Activated CD8-positive, alpha-beta memory T cell treated with anti-CD3 and anti-CD28 coated beads, Interleukin-2, amount 50 U/mL, for 24 hours (primary cell): ENCODE measurements around the gene CES4A.

Source experiments
- DNase-seq: peaks from one replicate; pipeline ENCODE4 v3.0.0-alpha.2; 2020; ENCODE audit errors: extremely low read depth

Gene CES4A

GRCh38 chr16:67050796-67051195, 62.4 kb downstream of the CES4A start:
- no peak for DNase-seq

- no peak for DNase-seq
These were observed 64.0 kb downstream of the CES4A start for GRCh38 chr16:67052399-67052798.

- no peak for DNase-seq
These were observed 65.5 kb downstream of the CES4A start for GRCh38 chr16:67053767-67054334.

GRCh38 chr16:67054901-67055300, 66.5 kb downstream of the CES4A start:
- no peak for DNase-seq

GRCh38 chr16:67055712-67056487, 67.5 kb downstream of the CES4A start:
- no peak for DNase-seq
